Glutamatergic neuron (in vitro differentiated cells): ENCODE data around the gene ZAR1L. TPM values are rescaled to one million over a fixed set of nuclear protein-coding genes. Genes with fewer than 3 reads are reported as not detected.

Experiments
- DNase-seq: peaks from one replicate; pipeline ENCODE4 v3.0.0; 2022
- H3K27ac Mint-ChIP-seq: one replicate; pipeline ENCODE4 v1.8.0; 2020; ENCODE audit warnings: mild to moderate bottlenecking, mixed read lengths, inconsistent platforms; ENCODE audit not compliant: unreplicated experiment
- H3K27me3 Mint-ChIP-seq: one replicate; pipeline ENCODE4 v1.8.0; 2020; ENCODE audit warnings: mild to moderate bottlenecking, moderate library complexity, mixed read lengths, inconsistent platforms; ENCODE audit not compliant: unreplicated experiment
- H3K36me3 Mint-ChIP-seq: one replicate; pipeline ENCODE4 v1.8.0; 2020; ENCODE audit warnings: mild to moderate bottlenecking, mixed read lengths, inconsistent platforms; ENCODE audit not compliant: unreplicated experiment
- H3K4me1 Mint-ChIP-seq: one replicate; pipeline ENCODE4 v1.8.0; 2020; ENCODE audit warnings: mild to moderate bottlenecking, low read depth, mixed read lengths, inconsistent platforms; ENCODE audit not compliant: unreplicated experiment
- H3K4me3 Mint-ChIP-seq: one replicate; pipeline ENCODE4 v1.8.0; 2020; ENCODE audit warnings: mild to moderate bottlenecking, mixed read lengths, inconsistent platforms; ENCODE audit not compliant: unreplicated experiment
- H3K9me3 Mint-ChIP-seq: one replicate; pipeline ENCODE4 v1.8.0; 2020; ENCODE audit warnings: mild to moderate bottlenecking, moderate library complexity, mixed read lengths, inconsistent platforms; ENCODE audit not compliant: unreplicated experiment
- total RNA-seq: library from RNA; stranded (reverse); fragmentation: NEBNext Ultra II Directional; extraction: Animal tissue kit (Norgen Biotek cat#: 25700); gene quantifications from one replicate; pipeline ENCODE4 v1.2.1, GENCODE V29; 2021; ENCODE audit not compliant: unreplicated experiment
- TF ChIP-seq, protein P1 (sequence below): fragments of 200-600 bp; sonication (generic); IDR thresholded peaks from one replicate; pipeline ENCODE4 v1.5.0; 2021; ENCODE audit not compliant: partially characterized antibody, unreplicated experiment

The ZAR1L gene
- total RNA-seq, 1 donor from 2014 or later: not detected

DNA sequence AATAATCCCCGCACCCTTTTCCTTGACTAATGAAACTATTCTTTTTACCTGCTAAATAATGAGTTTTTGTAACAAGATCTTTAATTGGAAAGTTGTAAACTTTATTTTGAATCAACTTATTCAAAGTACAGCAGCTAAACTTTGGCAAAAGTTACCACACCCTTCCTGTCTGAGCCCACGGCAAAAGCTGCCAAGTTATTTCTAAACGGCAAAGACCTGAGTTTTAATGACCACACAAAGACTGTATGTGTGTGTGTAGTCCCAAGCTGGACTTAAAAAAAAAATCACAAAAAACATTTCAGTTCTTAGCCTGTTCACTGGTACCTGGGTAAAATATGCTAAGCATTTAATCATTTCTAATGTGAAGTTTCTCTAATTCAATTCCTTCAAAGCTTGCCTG, 60.7 kb downstream of the ZAR1L start:
- Mint-ChIP-seq H3K9me3 (no peaks in the 10 kb centered on the region), H3K4me3 (no peak overlapping the region), H3K4me1 (no peaks in the 10 kb centered on the region), H3K27me3 (no peaks in the 10 kb centered on the region), H3K27ac (no peak overlapping the region), H3K36me3 (no peaks in the 10 kb centered on the region)
- TF ChIP-seq, protein P1, sequence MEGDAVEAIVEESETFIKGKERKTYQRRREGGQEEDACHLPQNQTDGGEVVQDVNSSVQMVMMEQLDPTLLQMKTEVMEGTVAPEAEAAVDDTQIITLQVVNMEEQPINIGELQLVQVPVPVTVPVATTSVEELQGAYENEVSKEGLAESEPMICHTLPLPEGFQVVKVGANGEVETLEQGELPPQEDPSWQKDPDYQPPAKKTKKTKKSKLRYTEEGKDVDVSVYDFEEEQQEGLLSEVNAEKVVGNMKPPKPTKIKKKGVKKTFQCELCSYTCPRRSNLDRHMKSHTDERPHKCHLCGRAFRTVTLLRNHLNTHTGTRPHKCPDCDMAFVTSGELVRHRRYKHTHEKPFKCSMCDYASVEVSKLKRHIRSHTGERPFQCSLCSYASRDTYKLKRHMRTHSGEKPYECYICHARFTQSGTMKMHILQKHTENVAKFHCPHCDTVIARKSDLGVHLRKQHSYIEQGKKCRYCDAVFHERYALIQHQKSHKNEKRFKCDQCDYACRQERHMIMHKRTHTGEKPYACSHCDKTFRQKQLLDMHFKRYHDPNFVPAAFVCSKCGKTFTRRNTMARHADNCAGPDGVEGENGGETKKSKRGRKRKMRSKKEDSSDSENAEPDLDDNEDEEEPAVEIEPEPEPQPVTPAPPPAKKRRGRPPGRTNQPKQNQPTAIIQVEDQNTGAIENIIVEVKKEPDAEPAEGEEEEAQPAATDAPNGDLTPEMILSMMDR: no peak
- DNase-seq: no peak

DNA sequence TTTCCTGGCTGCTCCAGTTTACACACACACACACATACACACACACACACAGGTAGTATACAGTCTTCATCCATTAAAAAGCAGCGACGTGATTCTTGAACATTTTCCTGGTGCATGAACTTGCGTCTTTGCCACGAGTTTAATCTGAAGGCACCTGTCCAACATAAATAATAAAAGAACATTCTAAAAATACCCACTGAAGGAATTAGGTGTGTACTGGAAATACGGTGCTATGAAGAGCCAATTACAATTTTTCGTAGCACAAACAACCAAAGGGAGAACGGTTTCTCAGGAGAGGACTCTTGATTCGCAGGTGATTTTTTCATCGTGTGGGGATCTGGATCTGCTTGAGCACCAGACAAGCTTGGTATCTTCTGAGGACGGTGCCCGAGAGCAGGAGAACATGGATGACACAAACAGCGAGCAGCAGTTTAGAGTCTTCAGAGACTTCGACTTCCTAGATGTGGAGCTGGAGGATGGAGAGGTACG, 61.2 kb downstream of the ZAR1L start:
- Mint-ChIP-seq H3K4me3 (no peak overlapping the region), H3K9me3 (no peaks in the 10 kb centered on the region), H3K27ac (no peak overlapping the region), H3K36me3 (no peaks in the 10 kb centered on the region), H3K4me1 (no peaks in the 10 kb centered on the region), H3K27me3 (no peaks in the 10 kb centered on the region)
- no peak for DNase-seq
- TF ChIP-seq, protein P1: no peak

Other genes with a start within 250 kb of the ZAR1L start
- gene BRCA2, start 145 bp upstream of the ZAR1L start, total RNA-seq: 3.0 TPM
- gene N4BP2L1, start 112.8 kb upstream of the ZAR1L start, total RNA-seq: 1.9 TPM
- gene N4BP2L2, start 223.4 kb upstream of the ZAR1L start, total RNA-seq: 129 TPM